DMS53 treated with DMSO at 0.1 percent for 48 hours (cell line): ENCODE data around the gene ZNF432.
A peak's percentile ranks its signal among the peaks of the same experiment; 100 is the strongest.

ENCODE experiments used
- DNase-seq: peaks from one replicate; lab custom pipeline; 2025; ENCODE audit not compliant: unreplicated experiment; lab: John Stamatoyannopoulos, UW

The ZNF432 gene

GRCh38 chr19:52010674-52011073 is 38.0 kb downstream of the ZNF432 start:
- DNase-seq, result no peak

- peak; percentile 68 for DNase-seq
These were observed 40.7 kb downstream of the ZNF432 start, which contains the start of gene ZNF615 for GRCh38 chr19:52007806-52008557. Gene ZNF615 (minus strand): TSS chr19:52008211. CDS start chr19:52003711, 4,500 bp downstream.

GRCh38 chr19:52007451-52007805 is 41.2 kb downstream of the ZNF432 start:
- DNase-seq, result no peak

- no peak for DNase-seq
These were observed 54.5 kb downstream of the ZNF432 start for GRCh38 chr19:51994048-51994644.

GRCh38 chr19:51993422-51993821 is 55.2 kb downstream of the ZNF432 start:
- DNase-seq, result no peak

GRCh38 chr19:51986309-51987291 is 62.0 kb downstream of the ZNF432 start, which contains the start of gene ZNF350:
Gene ZNF350 (minus strand): TSS chr19:51986840. CDS start chr19:51974360, 12,480 bp downstream.
- DNase-seq, result peak; percentile 95

- no peak for DNase-seq
These were observed 65.3 kb downstream of the ZNF432 start for GRCh38 chr19:51983361-51983760.
